Panc1 (cell line): ENCODE results near the gene IPO11. TPM values are rescaled to one million over a fixed set of nuclear protein-coding genes. Genes with fewer than 3 reads are reported as not detected.
"Not testable (repeated sequence)": the region's sequence is repeated elsewhere in the genome, so short reads cannot be mapped to it uniquely, and the experiment has no call there.

Experiments
- ATAC-seq: fragments of 200-7000 bp; cut with Tn5 transposase; 2 replicates; pipeline ENCODE4 v1.9.1; 2020; ENCODE audit warnings: mild to moderate bottlenecking, moderate library complexity
- BruUV-seq: library from RNA; stranded (reverse); fragments of 400-500 nt; replicated peaks from 2 replicates; lab custom pipeline; 2021; lab: Mats Ljungman, UMichigan
- CTCF ChIA-PET: fragments of 300-600 bp; sonication (Branson Sonifier 250); formaldehyde crosslinking; loops from one replicate; lab custom pipeline; 2022; ENCODE audit warnings: antibody characterized with exemption; lab: Charles Lee
- POLR2A ChIA-PET: fragments of 300-600 bp; sonication (Branson Sonifier 250); formaldehyde crosslinking; loops from one replicate; lab custom pipeline; 2022; ENCODE audit warnings: antibody characterized with exemption; lab: Charles Lee
- DNase-seq: peaks from one replicate; pipeline ENCODE4 v3.0.0-alpha.2; 2010; ENCODE audit warnings: low read depth, low spot score
- H3K27ac ChIP-seq: 2 replicates; pipeline ENCODE4 v1.5.1; 2011; ENCODE audit warnings: mild to moderate bottlenecking, low read length, inconsistent platforms
- H3K27me3 ChIP-seq: fragments of 200-500 bp; sonication (Bioruptor generic); 2 replicates; pipeline ENCODE4 v1.6.0; 2014; ENCODE audit warnings: low read length, inconsistent platforms; ENCODE audit not compliant: control insufficient read depth, insufficient read depth
- H3K36me3 ChIP-seq: fragments of 200-500 bp; sonication (Bioruptor generic); 2 replicates; pipeline ENCODE4 v1.5.1; 2014; ENCODE audit warnings: inconsistent platforms, mild to moderate bottlenecking, low read length, moderate library complexity; ENCODE audit not compliant: control insufficient read depth, insufficient read depth
- H3K4me1 ChIP-seq: 2 replicates; pipeline ENCODE4 v1.5.1; 2011; ENCODE audit warnings: inconsistent platforms, mild to moderate bottlenecking, low read length, moderate library complexity; ENCODE audit not compliant: control insufficient read depth, insufficient read depth
- H3K4me3 ChIP-seq, 2 experiments: 2 replicates each; pipeline ENCODE4 v1.5.1; 2011 to 2012; ENCODE audit warnings: low read depth in 2 of 2, low read length in 2 of 2, mild to moderate bottlenecking in 2 of 2, inconsistent platforms in 1 of 2, moderate library complexity in 1 of 2
- H3K9me3 ChIP-seq: fragments of 200-500 bp; sonication (Bioruptor generic); 2 replicates; pipeline ENCODE4 v1.5.1; 2014; ENCODE audit warnings: low read depth, mild to moderate bottlenecking, inconsistent platforms, low read length, moderate library complexity; ENCODE audit not compliant: control insufficient read depth, insufficient read depth
- POLR2AphosphoS5 ChIP-seq: IDR thresholded peaks from 2 replicates; pipeline ENCODE4 v1.6.1; 2012; ENCODE audit warnings: mild to moderate bottlenecking, low read depth, low read length, moderate library complexity
- SIN3A ChIP-seq: IDR thresholded peaks from 2 replicates; pipeline ENCODE4 v1.6.1; 2012; ENCODE audit warnings: low read depth, mild to moderate bottlenecking, low read length, moderate library complexity, borderline replicate concordance; ENCODE audit not compliant: insufficient read depth
- TCF7L2 ChIP-seq: IDR thresholded peaks from 2 replicates; pipeline ENCODE4 v1.6.1; 2011; ENCODE audit warnings: mild to moderate bottlenecking, low read depth, low read length, inconsistent platforms
- in situ Hi-C: cut with HindIII; loops from 2 replicates; pipeline ENCODE4 v1.10.0; 2016; ENCODE audit warnings: low sequenced_read_pairs, low pct_unique_long_range_greater_than_20kb
- intact Hi-C: fragments of 100-400 bp; cut with micrococcal nuclease; formaldehyde crosslinking; loops from one replicate; pipeline ENCODE4 v1.10.0; 2022; ENCODE audit not compliant: unreplicated experiment
- total RNA-seq: library from RNA; stranded (reverse); gene quantifications from one replicate; pipeline ENCODE4 v1.2.1, GENCODE V29; 2021; ENCODE audit not compliant: unreplicated experiment
- TF ChIP-seq, protein P1 (sequence below): fragments of 450-650 bp; IDR thresholded peaks from 2 replicates; pipeline ENCODE4 v1.5.1; 2017; ENCODE audit warnings: mild to moderate bottlenecking
- TF ChIP-seq, protein P2 (sequence below), 2 experiments: IDR thresholded peaks; 2 replicates each; pipeline ENCODE4 v1.6.1; 2011 to 2012; ENCODE audit warnings: low read depth in 2 of 2, control low read depth in 1 of 2, low read length in 1 of 2, mild to moderate bottlenecking in 1 of 2, moderate library complexity in 1 of 2; ENCODE audit not compliant: insufficient read depth in 1 of 2

Gene IPO11
- total RNA-seq, 1 experiment from 2014 or later = 39.8 TPM

DNA sequence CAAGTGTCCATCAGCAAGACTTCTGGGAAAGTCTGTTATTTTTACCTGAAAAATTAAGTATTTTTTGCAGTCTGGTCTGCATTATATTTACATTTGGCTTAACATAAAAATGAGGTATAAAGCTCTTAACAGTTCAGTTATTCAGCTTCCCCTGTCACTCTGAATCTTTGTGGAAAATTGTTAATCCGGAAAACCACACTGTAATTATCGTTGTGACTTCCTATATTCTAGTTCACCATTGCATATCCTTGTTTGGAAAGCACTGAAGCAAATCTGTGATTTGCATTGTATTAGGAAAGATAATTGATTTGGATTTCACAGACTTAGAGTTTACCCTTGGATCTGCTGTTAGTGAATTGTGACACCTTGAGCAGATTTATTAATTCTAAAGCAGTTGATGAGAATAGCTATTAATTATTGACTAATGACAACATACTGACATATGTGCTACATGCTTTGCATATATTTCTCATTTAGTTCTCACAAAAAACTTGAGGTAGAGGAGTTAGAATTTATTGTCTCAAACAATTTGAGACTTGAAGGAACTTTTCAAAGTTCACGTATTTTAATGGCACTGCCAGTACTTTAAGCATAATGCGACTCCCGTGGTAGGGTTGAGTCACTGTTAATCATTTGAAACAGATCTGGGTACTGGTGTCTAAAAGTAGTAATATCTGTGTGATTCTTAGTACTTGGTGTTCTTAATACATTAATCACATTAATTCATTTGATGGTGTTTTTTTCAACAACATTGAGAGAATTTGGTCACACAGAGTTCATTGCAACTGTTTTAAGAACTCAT, 94.3 kb downstream of the IPO11 start:
- ChIA-PET POLR2A (no interaction called here), CTCF (no interaction called here)
- in situ Hi-C loops (no loop called here), intact Hi-C loops (no loop called here)
- Histone ChIP-seq H3K27me3 (no peaks in the 10 kb centered on the region), H3K9me3 (no peaks in the 10 kb centered on the region), H3K27ac (no peak overlapping the region), H3K4me3 (no peak overlapping the region), H3K4me1 (no peaks in the 10 kb centered on the region), H3K36me3 (no peaks in the 10 kb centered on the region; the same call in 1 of the 2 replicates)
- TF ChIP-seq POLR2AphosphoS5 = no peak
- TF ChIP-seq, protein P1, sequence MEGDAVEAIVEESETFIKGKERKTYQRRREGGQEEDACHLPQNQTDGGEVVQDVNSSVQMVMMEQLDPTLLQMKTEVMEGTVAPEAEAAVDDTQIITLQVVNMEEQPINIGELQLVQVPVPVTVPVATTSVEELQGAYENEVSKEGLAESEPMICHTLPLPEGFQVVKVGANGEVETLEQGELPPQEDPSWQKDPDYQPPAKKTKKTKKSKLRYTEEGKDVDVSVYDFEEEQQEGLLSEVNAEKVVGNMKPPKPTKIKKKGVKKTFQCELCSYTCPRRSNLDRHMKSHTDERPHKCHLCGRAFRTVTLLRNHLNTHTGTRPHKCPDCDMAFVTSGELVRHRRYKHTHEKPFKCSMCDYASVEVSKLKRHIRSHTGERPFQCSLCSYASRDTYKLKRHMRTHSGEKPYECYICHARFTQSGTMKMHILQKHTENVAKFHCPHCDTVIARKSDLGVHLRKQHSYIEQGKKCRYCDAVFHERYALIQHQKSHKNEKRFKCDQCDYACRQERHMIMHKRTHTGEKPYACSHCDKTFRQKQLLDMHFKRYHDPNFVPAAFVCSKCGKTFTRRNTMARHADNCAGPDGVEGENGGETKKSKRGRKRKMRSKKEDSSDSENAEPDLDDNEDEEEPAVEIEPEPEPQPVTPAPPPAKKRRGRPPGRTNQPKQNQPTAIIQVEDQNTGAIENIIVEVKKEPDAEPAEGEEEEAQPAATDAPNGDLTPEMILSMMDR = no peak
- TF ChIP-seq SIN3A = no peak
- no peak for TF ChIP-seq TCF7L2
- DNase-seq (no peak), ATAC-seq (no peak)
- no TSS peak for BruUV-seq

DNA sequence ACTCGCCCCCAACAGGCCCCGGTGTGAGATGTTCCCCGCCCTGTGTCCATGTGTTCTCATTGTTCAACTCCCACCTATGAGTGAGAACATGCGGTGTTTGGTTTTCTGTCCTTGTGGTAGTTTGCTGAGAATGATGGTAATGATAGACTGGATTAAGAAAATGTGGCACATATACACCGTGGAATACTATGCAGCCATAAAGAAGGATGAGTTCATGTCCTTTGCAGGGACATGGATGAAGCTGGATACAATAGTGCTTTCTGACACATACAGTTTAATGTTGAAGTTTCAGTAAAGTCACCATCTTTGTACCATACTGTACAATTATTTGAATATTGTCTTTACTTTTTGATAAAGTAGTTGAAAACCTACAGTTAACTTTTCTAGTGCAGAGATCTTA, 96.2 kb downstream of the IPO11 start:
- CTCF ChIA-PET, in situ Hi-C loops, H3K27ac ChIP-seq, H3K4me3 ChIP-seq, intact Hi-C loops, DNase-seq, H3K4me1 ChIP-seq, H3K36me3 ChIP-seq, BruUV-seq, POLR2A ChIA-PET, H3K9me3 ChIP-seq, H3K27me3 ChIP-seq, ATAC-seq: not testable (repeated sequence)

DNA sequence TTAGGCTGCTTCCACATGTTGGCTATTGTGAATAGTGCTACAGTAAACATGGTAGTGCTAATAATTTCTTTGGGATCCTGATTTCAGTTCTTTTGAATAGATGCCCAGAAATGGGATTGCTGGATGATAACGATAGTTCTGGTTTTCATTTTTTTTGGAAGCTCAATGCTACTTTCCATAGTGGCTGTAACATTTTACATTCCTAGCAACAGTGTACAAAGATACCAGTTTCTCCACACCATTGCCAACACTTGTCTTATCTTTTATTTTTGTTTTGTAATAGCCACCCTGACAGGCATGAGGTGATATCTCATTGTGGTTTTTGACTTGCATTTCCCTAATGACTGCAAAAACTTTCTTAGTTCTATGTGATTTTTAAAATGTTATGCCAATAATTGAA, 97.2 kb downstream of the IPO11 start:
- no TSS peak for BruUV-seq
- ATAC-seq (no peak), DNase-seq (no peak)
- Histone ChIP-seq H3K27me3 (no peaks in the 10 kb centered on the region), H3K4me1 (no peaks in the 10 kb centered on the region), H3K27ac (no peak overlapping the region), H3K9me3 (no peaks in the 10 kb centered on the region), H3K36me3 (no peaks in the 10 kb centered on the region; the same call in 1 of the 2 replicates), H3K4me3 (no peak overlapping the region)
- ChIA-PET CTCF (no interaction called here), POLR2A (no interaction called here)
- intact Hi-C loops = no loop called here
- in situ Hi-C loops = no loop called here
- TF ChIP-seq TCF7L2 (no peak), POLR2AphosphoS5 (no peak), SIN3A (no peak)
- TF ChIP-seq, protein P1 = no peak
- TF ChIP-seq, protein P2, sequence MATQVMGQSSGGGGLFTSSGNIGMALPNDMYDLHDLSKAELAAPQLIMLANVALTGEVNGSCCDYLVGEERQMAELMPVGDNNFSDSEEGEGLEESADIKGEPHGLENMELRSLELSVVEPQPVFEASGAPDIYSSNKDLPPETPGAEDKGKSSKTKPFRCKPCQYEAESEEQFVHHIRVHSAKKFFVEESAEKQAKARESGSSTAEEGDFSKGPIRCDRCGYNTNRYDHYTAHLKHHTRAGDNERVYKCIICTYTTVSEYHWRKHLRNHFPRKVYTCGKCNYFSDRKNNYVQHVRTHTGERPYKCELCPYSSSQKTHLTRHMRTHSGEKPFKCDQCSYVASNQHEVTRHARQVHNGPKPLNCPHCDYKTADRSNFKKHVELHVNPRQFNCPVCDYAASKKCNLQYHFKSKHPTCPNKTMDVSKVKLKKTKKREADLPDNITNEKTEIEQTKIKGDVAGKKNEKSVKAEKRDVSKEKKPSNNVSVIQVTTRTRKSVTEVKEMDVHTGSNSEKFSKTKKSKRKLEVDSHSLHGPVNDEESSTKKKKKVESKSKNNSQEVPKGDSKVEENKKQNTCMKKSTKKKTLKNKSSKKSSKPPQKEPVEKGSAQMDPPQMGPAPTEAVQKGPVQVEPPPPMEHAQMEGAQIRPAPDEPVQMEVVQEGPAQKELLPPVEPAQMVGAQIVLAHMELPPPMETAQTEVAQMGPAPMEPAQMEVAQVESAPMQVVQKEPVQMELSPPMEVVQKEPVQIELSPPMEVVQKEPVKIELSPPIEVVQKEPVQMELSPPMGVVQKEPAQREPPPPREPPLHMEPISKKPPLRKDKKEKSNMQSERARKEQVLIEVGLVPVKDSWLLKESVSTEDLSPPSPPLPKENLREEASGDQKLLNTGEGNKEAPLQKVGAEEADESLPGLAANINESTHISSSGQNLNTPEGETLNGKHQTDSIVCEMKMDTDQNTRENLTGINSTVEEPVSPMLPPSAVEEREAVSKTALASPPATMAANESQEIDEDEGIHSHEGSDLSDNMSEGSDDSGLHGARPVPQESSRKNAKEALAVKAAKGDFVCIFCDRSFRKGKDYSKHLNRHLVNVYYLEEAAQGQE (IDR thresholded peaks at IDR 0.05; ENCODE audit: insufficient read depth in 1 of 2, low read depth in 2 of 2, low read length in 1 of 2) = no peak

DNA sequence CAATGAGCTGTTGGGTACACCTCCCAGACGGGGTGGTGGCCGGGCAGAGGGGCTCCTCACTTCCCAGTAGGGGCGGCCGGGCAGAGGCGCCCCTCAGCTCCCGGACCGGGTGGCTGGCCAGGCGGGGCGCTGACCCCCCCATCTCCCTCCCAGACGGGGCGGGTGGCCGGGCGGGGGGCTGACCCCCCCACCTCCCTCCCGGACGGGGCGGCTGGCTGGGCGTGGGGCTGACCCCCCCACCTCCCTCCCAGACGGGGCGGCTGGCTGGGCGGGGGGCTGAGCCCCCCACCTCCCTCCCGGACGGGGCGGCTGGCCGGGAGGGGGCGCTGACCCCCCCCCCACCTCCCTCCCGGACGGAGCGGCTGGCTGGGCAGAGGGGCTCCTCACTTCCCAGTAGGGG, 100.5 kb downstream of the IPO11 start:
- H3K4me3 ChIP-seq, POLR2A ChIA-PET, H3K27ac ChIP-seq, H3K27me3 ChIP-seq, CTCF ChIA-PET, intact Hi-C loops, BruUV-seq, DNase-seq, H3K4me1 ChIP-seq, H3K36me3 ChIP-seq, ATAC-seq, H3K9me3 ChIP-seq, in situ Hi-C loops: not testable (repeated sequence)
